Kidney epithelial cell (primary cell): ENCODE data around the gene GRAP. TPM values are rescaled to one million over a fixed set of nuclear protein-coding genes. Genes with fewer than 3 reads are reported as not detected.

ENCODE experiments used
- DNase-seq: peaks from one replicate; pipeline ENCODE4 v3.0.0-alpha.2; 2010; ENCODE audit warnings: low read depth
- H3K27me3 ChIP-seq: 2 replicates; pipeline ENCODE4 v1.6.0; 2011; ENCODE audit warnings: low read length; ENCODE audit not compliant: control insufficient read depth, insufficient read depth
- H3K36me3 ChIP-seq: 2 replicates; pipeline ENCODE4 v1.5.1; 2011; ENCODE audit warnings: low read length; ENCODE audit not compliant: control insufficient read depth, insufficient read depth
- H3K4me3 ChIP-seq: 2 replicates; pipeline ENCODE4 v1.5.1; 2011; ENCODE audit warnings: low read depth, mild to moderate bottlenecking, control low read depth, low read length
- CTCF ChIP-seq: IDR thresholded peaks from 2 replicates; pipeline ENCODE4 v1.5.1; 2011; ENCODE audit warnings: mild to moderate bottlenecking, moderate library complexity, low read length, control low read depth, inconsistent platforms; ENCODE audit not compliant: insufficient read depth, poor library complexity, severe bottlenecking
- total RNA-seq: library from RNA; depleted of rRNA; stranded (reverse); fragments of >200 nt; gene quantifications from 2 replicates; pipeline ENCODE4 v1.2.3, GENCODE V29; 2015

GRAP gene
- total RNA-seq, 1 donor from 2014 or later = 1.6 TPM

- no peak for DNase-seq
- Histone ChIP-seq H3K36me3 (peaks cover 1% of the 10 kb centered on the region), H3K4me3 (no peak overlapping the region), H3K27me3 (no peaks in the 10 kb centered on the region)
- TF ChIP-seq CTCF = no peak
Measured at GRCh38 chr17:18999394-18999793, 47.4 kb downstream of the GRAP start.

DNA sequence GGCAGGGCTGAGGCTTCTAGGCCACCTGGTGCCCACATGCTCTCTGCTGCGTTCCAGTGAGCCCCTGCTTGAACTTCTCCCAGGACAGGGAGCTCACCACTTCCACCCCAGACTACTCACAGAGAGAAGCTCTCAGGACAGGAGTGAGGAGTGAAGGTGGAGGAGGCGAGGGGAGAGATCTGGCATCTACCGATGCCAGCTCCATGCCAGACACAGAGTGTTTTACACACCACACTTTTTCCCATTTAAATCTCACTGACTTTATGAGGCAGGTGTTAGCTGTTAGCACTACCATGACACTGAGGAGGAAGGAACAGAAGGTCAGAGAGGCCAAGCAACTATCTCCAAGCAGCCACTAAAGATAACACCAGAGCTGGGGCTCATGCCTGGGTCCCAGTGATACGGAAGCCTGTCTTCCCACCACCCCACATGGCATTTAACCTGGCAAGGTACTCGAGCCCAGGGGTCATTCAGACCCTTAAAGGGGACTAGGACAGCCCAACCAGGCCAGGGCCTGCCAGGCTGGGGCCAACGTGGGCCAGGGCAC, 49.0 kb downstream of the GRAP start:
- TF ChIP-seq CTCF = no peak
- H3K27me3 ChIP-seq = no peaks in the 10 kb centered on the region
- peaks cover 1% of the 10 kb centered on the region for H3K36me3 ChIP-seq
- H3K4me3 ChIP-seq = no peak overlapping the region
- DNase-seq = no peak

- Histone ChIP-seq H3K4me3 (no peak overlapping the region), H3K27me3 (no peaks in the 10 kb centered on the region), H3K36me3 (peaks cover 1% of the 10 kb centered on the region)
- no peak for TF ChIP-seq CTCF
- DNase-seq = no peak
Measured at GRCh38 chr17:18996458-18996857, 50.3 kb downstream of the GRAP start.

GRCh38 chr17:18995220-18995619, 51.5 kb downstream of the GRAP start:
- no peak for TF ChIP-seq CTCF
- Histone ChIP-seq H3K4me3 (no peak overlapping the region), H3K36me3 (peaks cover 1% of the 10 kb centered on the region), H3K27me3 (no peaks in the 10 kb centered on the region)
- no peak for DNase-seq

DNA sequence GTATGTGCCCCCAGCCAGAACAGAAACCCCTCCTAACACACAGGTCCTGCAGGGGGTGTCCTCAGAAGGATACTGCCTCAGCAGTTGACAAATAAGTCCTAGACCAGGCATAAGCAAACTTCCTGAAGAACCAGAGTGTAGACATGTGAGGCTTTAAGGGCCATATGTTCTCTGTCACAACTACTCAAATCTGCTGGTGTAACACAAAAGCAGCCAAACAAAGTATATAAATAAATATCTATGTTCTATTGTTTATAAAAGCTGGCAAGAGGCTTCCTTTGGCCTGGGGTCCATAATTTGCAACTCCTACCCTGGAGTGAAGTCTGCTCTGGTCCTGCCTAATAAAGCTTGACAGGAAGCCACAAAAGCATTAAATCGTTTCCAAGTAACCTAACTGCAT, 52.1 kb downstream of the GRAP start:
- no peak overlapping the region for H3K4me3 ChIP-seq
- H3K36me3 ChIP-seq = peaks cover 1% of the 10 kb centered on the region
- TF ChIP-seq CTCF = no peak
- no peaks in the 10 kb centered on the region for H3K27me3 ChIP-seq
- DNase-seq = no peak

- no peak for DNase-seq
- no peaks in the 10 kb centered on the region for H3K27me3 ChIP-seq
- H3K4me3 ChIP-seq = no peak overlapping the region
- peaks cover 1% of the 10 kb centered on the region for H3K36me3 ChIP-seq
- TF ChIP-seq CTCF = no peak
Measured at GRCh38 chr17:18993905-18994526, 52.7 kb downstream of the GRAP start.
